Stimulated activated CD4-positive, alpha-beta T cell treated with anti-CD3 and anti-CD28 coated beads, Interleukin-15, amount 100 ng/mL, for 1 hour (primary cell): Measurements from ENCODE around the gene EPB41L4B.

Experiments
- DNase-seq, 2 donors: peaks; one replicate each; pipeline ENCODE4 v3.0.0-alpha.2; 2020; ENCODE audit warnings: low read depth in 1 of 2, low spot score in 1 of 2

EPB41L4B gene

DNA sequence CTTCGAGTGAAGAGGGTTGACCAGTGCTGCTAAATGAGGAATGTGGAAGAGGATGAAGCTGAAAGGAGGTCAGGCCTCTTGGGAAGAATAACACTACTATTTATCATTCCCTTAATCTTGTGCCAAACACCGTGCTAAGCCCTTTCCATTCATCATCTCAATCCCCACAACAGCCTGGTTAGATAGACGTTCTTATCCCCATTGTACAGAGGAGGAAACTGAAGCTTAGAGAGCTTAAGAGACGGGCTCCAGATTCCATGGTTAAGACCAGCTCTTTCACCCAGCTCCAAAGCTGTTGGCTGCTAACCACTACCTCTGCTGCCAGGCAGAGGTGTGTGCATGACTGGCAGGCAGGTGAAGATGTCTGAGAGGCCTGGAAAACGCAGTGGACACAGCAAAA lies 868 bp upstream of the EPB41L4B start:
- no peak for DNase-seq

DNA sequence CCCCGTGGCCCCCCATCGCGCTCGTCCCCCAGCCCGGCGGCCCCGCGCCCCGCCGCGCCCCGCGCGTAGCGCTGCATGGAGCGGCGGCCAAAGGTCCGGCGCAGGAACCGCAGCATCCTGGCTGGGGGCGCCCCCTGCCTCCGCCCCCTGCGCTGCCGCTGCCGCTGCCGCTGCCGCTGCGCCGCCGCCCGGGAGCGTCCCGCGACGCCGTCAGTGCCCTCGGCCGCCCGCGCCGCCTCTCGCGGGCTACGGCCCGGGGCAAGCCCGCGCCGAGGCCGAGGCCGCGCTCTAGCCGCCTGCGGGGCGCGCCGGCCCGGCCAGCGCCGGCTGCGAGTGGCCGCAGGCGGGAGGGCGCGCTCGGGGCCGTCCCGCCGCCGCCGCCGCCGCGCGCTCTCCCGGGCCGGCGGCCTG lies 523 bp downstream of the EPB41L4B start:
- DNase-seq = no peak

DNA sequence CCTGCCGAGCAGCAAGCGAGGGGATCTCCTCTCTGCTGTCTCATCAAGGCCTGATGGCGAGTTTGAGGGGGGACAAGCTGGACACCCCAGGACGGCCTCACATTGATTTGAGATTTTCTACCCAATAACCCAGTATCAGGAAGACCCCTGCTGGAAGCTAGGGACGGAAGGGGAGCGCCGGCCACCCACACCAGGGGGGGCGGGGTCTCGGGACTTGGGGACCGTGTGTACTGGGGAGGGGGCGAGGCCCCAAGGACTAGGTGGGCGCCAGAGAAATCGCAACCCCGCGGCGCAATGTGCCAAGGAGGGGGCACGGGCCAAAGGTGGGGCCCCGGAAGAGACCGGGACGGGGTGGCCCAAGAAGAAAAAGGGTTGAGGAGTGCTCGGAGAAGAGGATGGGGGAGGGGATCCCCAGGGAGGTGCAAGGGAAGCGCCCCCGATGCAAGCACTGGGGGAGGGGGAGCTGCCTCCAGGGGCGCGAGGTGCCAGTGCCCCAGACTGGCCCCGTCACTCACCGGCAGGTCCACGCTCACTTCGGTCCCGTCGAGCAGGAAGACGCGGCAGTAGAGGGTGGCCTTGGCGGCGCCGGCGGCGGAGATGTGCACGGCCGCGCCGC lies 1.1 kb downstream of the EPB41L4B start:
- no peak for DNase-seq

DNA sequence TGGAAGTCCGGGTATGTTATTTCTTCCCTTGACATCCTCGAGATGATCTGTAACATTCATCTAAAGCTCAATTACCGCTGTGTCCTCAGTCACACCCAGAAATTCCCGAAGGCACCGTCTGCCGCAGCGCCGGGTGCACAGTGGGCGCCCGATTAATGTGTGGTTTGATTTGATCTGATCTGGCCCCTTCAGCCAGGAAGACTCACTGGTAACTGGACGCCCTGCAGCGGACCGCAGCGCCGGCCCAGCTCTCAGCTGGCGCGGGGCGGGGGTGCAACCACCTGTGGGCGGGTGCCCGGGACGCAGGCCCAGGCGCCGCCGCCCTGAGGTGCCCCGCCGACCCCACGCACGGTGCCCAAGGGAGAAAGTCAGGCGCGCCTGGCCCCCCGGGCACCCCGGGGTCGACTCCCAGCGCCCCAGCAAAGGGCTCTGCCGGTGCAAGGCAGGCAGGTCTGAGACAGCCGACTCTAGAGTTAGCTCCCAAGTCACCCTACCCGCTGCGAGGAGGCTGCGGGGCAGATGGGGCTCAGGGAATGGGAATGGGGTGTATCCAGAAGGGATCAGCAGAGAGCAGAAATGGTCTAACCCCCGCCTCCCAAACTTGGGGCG lies 1.7 kb downstream of the EPB41L4B start:
- no peak for DNase-seq

DNA sequence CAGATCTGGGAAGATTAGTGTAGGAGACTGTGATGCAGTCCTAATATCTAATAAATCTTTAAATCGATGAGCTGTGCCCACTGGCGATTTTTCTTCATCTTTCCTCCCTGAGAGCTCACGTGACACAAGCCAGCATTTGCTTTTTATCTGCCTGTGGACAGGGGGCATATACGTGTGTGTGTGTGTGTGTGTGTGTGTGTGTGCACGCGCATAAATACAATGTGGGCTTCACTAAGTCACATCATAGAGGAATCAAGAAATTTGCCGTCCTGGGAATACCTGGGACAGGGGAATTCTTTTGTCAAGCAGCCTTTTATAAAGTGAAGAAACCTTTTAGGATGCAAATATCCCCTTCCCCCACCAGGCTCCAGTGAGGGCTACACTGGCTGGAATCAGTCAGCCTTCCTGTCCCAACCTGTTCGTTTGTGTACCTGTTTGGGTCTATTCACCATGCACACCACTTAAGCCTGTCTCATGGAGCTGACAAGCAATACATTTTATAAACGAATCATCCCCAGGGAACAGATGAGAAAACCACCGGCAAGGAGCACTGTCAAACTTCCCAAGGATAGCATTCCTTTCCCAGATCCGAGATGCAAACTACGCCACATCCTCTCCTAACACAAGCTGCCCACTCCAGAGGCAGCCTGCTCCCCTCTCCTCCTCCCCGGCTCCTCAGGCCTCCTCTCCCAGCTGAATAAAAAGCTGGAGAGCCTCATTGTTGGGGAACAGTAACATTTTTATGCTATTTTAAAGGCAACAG lies 2.7 kb downstream of the EPB41L4B start:
- no peak for DNase-seq

DNA sequence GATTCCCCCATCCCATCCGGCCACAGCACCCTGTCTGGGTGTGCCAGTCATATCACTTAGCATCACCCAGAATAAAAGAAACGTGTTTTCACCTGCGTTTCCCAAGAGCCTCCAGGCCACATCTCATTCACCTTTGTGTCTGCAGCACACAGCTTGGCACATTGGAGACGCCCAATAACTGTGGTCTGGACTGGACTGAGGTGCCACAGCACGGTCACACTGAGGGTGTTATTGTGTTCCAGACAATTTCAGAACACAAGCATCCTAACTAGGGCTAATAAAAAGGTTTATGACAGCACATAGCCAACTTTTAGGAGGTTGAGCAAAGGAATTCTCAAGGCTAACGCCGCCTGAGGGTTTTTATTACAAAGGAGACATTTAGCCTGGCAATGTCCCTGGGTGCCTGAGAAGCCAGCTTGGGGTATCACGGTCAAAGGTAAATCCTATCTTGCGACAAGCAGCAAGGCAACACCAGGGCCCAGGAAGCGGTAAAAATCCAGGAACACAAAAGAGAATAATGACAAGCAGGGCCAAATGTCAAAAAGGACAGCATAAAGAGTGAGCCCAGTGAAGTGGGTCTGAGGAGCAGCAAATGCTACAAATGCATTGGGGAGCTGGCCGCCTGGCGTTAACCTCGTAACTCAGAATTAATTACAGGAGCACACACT lies 3.4 kb downstream of the EPB41L4B start:
- no peak for DNase-seq

DNA sequence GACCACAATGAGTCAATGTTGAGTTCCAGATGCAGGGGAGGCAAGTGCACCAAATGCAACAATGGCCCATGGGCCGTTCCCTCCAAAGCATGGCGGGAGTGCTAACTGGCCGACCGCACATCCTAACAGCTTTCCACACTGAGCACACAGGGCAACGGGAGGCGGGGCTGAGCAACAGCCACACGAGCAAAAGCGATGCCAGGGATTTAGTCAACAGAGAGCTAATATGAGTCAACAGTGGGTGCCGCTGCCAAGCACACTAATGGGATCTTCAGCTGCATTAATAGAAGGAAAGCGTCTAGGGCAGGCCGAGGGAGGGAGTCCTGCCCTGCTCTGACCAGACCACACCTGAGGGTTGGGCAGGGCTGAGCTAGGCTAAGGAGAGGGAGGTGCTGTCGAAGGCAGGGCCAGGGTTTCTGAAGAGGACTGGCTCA lies 4.6 kb downstream of the EPB41L4B start:
- no peak for DNase-seq

DNA sequence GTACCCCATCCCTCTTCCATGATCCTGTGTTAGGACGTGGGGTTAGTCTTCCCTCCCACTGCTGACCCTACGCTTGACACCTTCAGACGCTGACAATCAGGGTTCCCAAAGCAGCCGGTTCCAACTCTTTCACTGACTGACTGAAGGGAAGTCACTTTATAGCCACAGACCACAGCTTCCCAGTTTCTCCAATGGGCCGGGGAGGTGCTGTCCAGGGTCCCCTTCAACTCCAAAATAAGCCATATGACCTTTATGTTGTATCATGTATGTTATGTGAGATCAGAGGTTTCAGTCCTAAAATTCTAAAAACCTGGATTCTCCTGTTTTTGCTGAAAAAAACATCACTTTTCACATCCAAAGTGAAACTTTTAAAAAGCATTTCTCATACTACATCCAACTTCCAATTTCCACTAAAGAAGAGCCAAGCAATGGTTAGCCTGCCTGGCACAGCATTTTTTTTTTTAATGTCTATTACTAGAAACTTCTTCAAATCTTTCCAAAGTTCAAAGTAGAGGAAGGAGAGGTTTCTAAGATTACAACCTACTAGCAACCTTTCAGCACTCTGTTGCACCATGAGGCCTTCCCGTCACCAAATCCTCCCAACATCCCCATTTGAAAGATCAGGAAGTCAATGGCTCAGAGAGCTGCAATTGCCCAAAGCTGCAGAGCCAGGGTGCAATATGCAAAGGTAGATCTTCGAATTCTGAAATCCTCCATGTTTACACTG lies 5.2 kb downstream of the EPB41L4B start:
- no peak for DNase-seq

DNA sequence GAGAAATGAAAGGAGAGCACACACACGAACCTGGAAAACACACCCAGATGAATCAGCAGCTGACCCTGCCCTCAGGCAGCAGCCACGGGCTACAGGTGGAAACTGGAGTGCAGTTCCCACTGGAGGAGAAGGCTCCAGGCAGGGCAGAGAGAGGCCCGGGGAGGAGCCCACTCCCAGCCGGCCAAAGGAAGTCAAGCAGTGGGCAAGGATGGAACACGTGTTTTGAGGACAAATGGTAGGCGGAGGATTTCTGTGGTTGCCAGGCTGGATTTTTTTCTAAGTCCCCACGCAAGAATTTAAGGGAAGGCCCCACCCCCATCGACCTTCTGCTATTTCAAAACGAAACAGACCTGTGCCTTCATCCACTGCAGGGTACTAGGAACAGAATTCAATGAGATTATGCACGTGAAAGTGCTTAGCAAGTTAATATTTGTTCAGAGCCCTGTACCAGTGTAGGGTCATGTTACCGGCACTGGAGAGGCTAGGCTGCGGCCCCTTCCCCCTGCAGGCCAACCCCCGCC lies 6.8 kb downstream of the EPB41L4B start:
- DNase-seq = no peak

DNA sequence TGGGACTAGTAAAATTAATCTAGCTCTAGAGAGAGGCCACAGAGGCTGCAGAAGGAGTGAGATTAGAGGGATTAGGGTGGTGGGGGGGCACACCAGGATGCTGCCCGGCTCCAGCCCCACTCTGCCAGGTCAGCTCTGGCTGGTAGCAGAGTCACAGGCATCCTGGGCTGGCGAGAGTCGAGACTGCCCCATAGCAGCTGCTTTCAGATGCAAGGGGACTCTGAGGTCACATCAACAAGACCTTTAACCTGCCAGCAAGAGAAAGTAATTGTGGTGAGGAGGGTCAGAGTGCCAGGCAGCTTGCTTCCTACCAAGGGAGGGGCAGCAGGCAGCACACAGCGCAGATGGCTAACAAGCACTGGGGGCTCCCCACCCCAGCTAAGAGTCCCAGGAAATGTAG lies 7.5 kb downstream of the EPB41L4B start:
- DNase-seq = no peak

DNA sequence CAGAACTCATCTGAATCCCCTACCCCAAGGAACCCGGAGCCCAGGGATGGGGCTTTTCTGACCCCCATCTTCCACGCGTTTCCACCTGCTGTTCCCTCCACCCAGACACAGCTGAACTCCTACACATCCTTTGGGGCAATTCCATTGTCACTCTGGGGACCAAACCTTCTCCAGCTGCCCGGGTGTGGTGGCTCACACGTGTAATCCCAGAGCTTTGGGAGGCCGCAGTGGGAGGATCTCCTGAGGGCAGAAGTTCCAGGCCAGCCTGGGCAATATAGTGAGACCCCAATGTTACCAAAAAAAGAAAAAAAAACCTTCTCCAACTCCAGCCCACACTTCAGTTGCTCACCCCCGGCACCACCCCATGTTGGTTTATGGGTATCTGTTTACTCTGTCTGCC lies 8.1 kb downstream of the EPB41L4B start:
- DNase-seq = no peak

DNA sequence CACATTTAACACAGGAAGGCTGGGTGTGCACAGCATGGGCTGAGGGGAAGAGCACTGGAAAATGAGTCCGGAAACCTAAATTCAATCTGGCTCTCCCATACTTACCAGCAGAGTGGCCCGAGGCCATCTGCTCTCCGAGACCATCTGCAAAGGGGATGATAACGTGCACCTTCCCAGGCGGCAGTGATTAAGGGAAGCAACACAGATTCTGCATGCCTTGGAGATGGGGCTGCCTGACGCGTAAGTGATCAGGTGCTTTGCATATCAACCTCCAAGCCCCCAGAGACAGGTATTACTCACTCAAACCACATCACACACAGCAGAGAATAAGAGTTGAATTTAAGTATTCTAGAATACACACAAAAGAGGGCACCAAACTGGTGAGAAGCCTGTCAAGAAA lies 9.1 kb downstream of the EPB41L4B start:
- no peak for DNase-seq

DNA sequence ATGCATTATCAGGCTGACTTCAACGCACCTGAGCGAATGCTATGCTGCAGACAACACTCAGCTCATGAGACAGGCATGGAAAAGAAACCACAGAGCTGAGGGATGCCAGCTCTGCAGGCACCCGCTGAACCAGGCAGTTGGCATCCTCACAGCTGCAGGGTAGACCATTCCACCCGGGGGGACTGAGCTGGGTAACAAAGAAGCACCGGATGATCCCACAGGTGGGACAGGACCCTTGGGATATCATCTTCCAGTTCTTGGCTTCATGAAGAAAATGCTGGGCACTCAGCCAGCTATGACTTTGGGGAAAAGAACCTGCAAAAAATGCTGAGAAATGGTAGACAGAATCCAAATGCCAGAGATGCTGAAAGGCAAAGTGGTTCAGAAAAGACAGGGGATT lies 9.6 kb downstream of the EPB41L4B start:
- DNase-seq = no peak

DNA sequence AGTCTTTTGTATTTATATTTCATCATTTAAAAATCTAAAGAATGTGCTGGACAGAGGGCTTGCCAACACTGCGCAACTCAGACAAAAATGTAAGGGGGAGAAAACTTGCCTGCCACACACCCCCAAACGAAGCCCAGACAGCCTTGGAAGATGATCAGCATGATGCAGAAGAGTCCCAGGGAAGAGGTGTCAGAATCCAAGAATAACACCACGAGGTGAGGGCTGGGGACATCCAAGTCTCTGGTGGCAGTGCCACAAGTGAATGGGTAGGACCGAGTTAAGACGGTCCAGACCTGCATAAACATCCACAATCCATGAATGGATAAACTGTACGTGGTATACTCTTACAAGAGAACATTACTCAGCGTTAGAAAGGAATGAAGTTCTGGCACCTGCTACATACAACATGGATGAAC lies 10.4 kb downstream of the EPB41L4B start:
- DNase-seq = no peak

DNA sequence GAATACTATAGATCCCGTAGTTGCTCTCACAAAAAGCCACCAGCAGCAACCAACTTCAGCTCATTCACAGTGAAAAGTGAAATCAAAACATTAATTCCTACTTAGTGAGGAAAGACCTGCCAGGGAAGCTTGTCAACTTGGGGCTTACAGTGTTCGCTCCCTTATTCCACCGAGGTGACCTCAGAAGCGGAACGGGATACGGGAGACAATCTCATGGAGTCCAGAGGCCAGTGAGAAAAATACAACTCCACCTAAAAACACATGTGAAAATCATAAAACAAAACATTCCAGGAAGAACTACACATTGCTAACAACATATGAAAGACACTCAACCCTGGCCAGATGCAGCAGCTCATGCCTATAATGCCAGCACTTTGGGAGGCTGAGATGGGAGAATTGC lies 11.6 kb downstream of the EPB41L4B start:
- no peak for DNase-seq

DNA sequence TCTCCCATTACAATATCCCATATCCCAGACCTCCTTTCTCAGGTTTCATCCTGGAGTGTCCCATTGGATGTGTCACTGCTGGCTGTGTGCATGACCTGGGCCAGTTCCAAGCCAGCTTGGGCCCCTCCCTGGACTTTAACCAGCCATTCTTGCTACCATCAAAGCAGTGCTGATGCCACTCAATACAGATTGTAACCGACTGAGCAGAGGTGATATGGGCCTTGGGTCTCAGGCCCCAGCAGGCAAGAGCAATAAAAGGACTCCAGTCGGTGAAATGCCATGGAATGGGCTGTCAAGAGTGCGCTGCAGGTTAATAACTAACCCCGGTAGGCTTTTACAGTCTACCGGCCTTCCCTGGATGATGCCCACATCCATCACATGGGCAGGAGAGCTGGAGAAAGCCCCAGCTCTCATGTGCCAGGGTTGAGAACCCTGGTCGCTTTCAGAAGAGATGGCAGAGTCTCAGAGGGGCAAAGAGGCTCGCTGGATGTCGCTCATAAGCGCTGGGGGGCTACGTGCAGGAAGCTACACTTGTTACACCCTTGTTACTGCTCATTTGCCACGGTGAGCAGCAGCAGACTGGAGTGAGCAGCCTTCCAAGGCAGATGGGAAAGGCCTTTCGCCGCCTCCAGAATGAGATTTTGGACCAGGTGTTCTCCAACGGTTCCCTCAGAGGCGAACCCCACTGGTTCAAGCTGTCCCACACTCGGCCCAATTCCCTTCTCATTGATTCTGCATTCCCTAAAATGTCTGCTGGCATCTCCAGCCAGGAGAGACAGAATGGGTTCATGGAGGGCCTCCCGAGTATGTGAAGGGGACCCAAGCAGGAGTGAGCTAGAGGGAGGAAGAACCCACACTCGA lies 13.2 kb downstream of the EPB41L4B start:
- no peak for DNase-seq

DNA sequence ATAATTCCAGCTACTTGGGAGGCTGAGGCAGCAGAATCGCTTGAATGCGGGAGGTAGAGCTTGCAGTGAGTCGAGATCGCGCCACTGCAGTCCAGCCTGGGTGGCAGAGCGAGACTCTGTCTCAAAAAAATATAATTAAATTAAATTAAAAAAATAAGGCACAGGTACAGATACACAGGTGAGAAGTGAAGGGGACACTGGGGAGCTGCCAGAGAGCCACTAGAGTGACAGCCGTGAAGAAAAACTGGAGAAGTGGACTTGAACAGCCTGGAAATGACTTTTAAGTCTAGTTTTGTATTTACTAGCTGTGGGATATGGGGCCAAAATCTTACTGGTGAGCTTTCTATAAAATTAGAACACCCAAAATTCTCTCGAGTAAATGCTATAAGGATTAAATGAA lies 15.1 kb downstream of the EPB41L4B start:
- DNase-seq = no peak

DNA sequence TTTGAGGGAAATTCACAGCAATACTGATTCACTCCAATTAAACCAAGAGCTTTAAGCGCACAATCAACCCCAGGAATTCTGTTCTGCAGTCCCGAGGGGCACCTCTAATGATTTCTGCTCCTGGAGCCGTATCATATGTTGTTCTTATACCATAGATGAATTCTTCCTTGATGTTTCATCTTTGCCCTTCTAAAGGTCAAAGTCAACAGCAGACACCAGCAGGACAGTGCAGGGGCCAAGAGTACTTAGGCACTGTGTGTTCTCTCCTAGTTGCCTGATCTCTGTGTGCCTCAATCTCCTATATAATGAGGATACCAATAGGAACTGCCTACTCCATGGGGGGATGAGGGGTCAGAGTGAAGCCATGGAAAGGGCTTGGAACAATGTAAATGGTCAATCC lies 16.5 kb downstream of the EPB41L4B start:
- no peak for DNase-seq

DNA sequence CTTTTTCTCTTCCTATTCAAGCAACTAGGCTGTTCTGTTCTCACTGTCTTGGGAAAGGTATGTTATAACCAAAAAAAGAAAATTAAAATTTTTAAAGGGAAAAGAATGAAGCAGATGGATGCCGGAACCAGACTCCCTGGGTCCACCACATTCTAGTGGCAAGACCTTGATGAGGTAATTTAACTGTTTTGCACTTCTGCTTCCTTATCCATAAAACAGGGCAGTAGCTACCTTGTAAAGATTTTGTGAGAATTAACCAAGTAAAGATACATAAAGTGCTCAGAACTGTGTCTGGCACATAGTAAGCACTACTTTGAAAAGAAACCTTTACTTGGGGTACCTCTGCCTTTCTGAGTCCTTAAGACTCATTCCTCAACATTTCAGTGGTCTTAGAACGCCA lies 17.0 kb downstream of the EPB41L4B start:
- DNase-seq = no peak

DNA sequence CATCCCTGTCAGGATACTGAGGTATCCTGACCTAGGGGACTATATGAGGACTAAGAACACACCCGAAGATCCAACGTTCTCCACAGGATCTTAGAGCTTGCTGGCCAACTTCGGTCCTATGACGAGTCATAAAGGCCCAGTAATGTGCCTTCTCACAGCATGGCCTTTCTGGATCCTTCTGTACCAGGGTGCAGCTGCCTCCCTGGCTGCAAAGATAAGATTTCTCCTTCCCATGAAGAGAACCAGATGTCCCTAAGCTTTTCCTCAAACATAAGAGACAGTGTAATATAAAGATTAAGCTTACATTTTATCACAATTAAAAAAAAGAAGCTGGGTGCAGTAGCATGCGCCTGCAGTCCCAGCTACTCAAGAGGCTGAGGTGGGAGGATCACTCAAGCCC lies 18.3 kb downstream of the EPB41L4B start:
- no peak for DNase-seq
